Upper lobe of left lung (tissue), 4 donors: ENCODE data around the gene CD160.

Experiments used
- CTCF ChIP-seq, 6 experiments: fragments of 450-650 bp in 4 of 6; fragments of 200-600 bp in 2 of 6; sonication (generic) in 2 of 6; IDR thresholded peaks; one replicate each; pipeline ENCODE4 v1.5.1; 2016 to 2019; ENCODE audit warnings: antibody characterized with exemption in 6 of 6
- EP300 ChIP-seq, 4 donors: sonication (generic); formaldehyde crosslinking; IDR thresholded peaks; one replicate each; pipeline ENCODE4 v1.5.1; 2017; ENCODE audit warnings: antibody characterized with exemption in 4 of 4, control low read depth in 2 of 4
- POLR2A ChIP-seq, 4 donors: fragments of 450-650 bp; IDR thresholded peaks; one replicate each; pipeline ENCODE4 v1.5.1; 2016 to 2017; ENCODE audit warnings: antibody characterized with exemption in 4 of 4, mild to moderate bottlenecking in 2 of 4

- no peak for TF ChIP-seq EP300 (IDR thresholded peaks at IDR 0.05)
- TF ChIP-seq CTCF (IDR thresholded peaks at IDR 0.05), result no peak
- no peak for TF ChIP-seq POLR2A (IDR thresholded peaks at IDR 0.05)
Measured at GRCh38 chr1:145696630-145696960, 22.7 kb upstream of the CD160 start.
